C4-2B (cell line): Measurements from ENCODE around the gene CNIH1.

Experiments used
- CTCF ChIP-seq: fragments of 450-650 bp; conservative IDR thresholded peaks from 2 replicates; pipeline ENCODE4 v1.5.1; 2017; ENCODE audit warnings: mild to moderate bottlenecking
- ZFX ChIP-seq: fragments of 450-650 bp; IDR thresholded peaks from 2 replicates; pipeline ENCODE4 v1.6.1; 2017

DNA sequence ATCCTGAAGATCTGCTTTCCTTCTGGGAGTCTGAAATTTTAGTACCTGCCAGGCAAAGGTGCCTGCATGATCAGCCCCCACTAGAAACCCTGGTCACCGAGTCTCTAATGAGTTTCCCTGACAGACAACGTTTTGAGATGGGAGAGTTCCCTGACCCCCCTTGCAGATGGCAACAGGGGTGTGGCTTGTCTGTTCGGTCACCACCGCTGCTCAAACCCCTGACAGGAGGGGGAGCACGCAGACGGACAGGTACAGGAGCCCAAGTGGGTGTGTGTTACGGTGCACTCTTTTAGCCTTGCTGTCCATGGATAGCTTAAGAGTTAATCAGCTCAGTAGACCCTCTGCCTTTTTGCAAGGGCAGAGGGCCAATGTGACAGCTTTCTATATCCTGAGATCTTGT, 63.7 kb downstream of the CNIH1 start:
- TF ChIP-seq CTCF (no peak), ZFX (no peak)
